HG03342 (cell line): Measurements from ENCODE around the gene SLC18A3.

Experiments used
- ATAC-seq: cut with Tn5 transposase; IDR thresholded peaks from one replicate; pipeline ENCODE4 v1.9.1; 2021; ENCODE audit warnings: mild to moderate bottlenecking, moderate library complexity; ENCODE audit not compliant: unreplicated experiment

Gene SLC18A3

GRCh38 chr10:49622426-49623425 lies 12.6 kb downstream of the SLC18A3 start:
- ATAC-seq = no peak

- no peak for ATAC-seq
These were observed 14.5 kb downstream of the SLC18A3 start for GRCh38 chr10:49624629-49625028.

- ATAC-seq = no peak
These were observed 15.3 kb downstream of the SLC18A3 start for GRCh38 chr10:49625411-49625810.

GRCh38 chr10:49627038-49627437 lies 16.9 kb downstream of the SLC18A3 start:
- ATAC-seq = no peak

GRCh38 chr10:49627644-49628247 lies 17.6 kb downstream of the SLC18A3 start:
- no peak for ATAC-seq

- ATAC-seq = no peak
These were observed 18.5 kb downstream of the SLC18A3 start for GRCh38 chr10:49628599-49628998.

- no peak for ATAC-seq
These were observed 19.3 kb downstream of the SLC18A3 start for GRCh38 chr10:49629431-49629881.

GRCh38 chr10:49631975-49632374 lies 21.9 kb downstream of the SLC18A3 start:
- no peak for ATAC-seq

GRCh38 chr10:49632406-49633317 lies 22.6 kb downstream of the SLC18A3 start:
- ATAC-seq = no peak

GRCh38 chr10:49633327-49634068 lies 23.4 kb downstream of the SLC18A3 start:
- no peak for ATAC-seq

GRCh38 chr10:49634069-49634660 lies 24.1 kb downstream of the SLC18A3 start:
- ATAC-seq = no peak

- ATAC-seq = no peak
These were observed 32.2 kb downstream of the SLC18A3 start for GRCh38 chr10:49642311-49642710.

- no peak for ATAC-seq
These were observed 33.3 kb downstream of the SLC18A3 start for GRCh38 chr10:49643241-49644034.

- ATAC-seq = no peak
These were observed 34.0 kb downstream of the SLC18A3 start for GRCh38 chr10:49644035-49644646.

GRCh38 chr10:49645417-49645816 lies 35.3 kb downstream of the SLC18A3 start:
- ATAC-seq = no peak

GRCh38 chr10:49645871-49646870 lies 36.1 kb downstream of the SLC18A3 start:
- ATAC-seq = no peak

- ATAC-seq = no peak
These were observed 37.4 kb downstream of the SLC18A3 start for GRCh38 chr10:49647554-49647953.
